Nasal cavity respiratory epithelium epithelial cell of viscerocranial mucosa (primary cell): ENCODE measurements around the gene RABL3. TPM values are rescaled to one million over a fixed set of nuclear protein-coding genes. Genes with fewer than 3 reads are reported as not detected.

Experiments used
- total RNA-seq: library from RNA; depleted of rRNA; stranded (reverse); fragments of >200 nt; gene quantifications from 2 replicates; pipeline ENCODE4 v1.2.3, GENCODE V29; 2014

The RABL3 gene
- total RNA-seq: 17.4 and 23.1 TPM in 2 replicates

GRCh38 chr3:120742198-120742848 is at the start of gene RABL3, which contains the start of gene GTF2E1:
Gene RABL3 (minus strand): TSS chr3:120742516. CDS start chr3:120742507, 9 bp downstream.
Gene GTF2E1 (plus strand): TSS chr3:120742744. CDS start chr3:120750553, 7,809 bp downstream.

GRCh38 chr3:120682095-120682681 is 60.1 kb downstream of the RABL3 start, which contains the start of gene HGD:
Gene HGD (minus strand): TSS chr3:120682239. CDS start chr3:120682111, 128 bp downstream.

Other genes starting within 250 kb of the RABL3 start
- gene NDUFB4, start 146.2 kb downstream of the RABL3 start, total RNA-seq: 18.8 and 27.8 TPM in 2 replicates
- gene HGD, start 60.3 kb downstream of the RABL3 start, total RNA-seq: 0.28 and 0.34 TPM in 2 replicates
- gene GTF2E1, start 228 bp upstream of the RABL3 start, total RNA-seq: 22.0 and 29.0 TPM in 2 replicates
- not detected in 2 replicates for gene STXBP5L, start 165.7 kb upstream of the RABL3 start, total RNA-seq